Breast epithelium (tissue), 3 donors: ENCODE data around the gene TAF11.

ENCODE experiments used
- CTCF ChIP-seq, 3 donors: fragments of 450-650 bp; IDR thresholded peaks; one replicate each; pipeline ENCODE4 v1.5.1; 2016 to 2017; ENCODE audit warnings: antibody characterized with exemption in 3 of 3, mild to moderate bottlenecking in 3 of 3, moderate library complexity in 3 of 3
- POLR2A ChIP-seq: fragments of 450-650 bp; IDR thresholded peaks from one replicate; pipeline ENCODE4 v1.6.1; 2016; ENCODE audit warnings: antibody characterized with exemption, mild to moderate bottlenecking, moderate library complexity

- no peak for TF ChIP-seq POLR2A
- TF ChIP-seq CTCF (IDR thresholded peaks at IDR 0.05): no peak
Observed at GRCh38 chr6:34891296-34891695, 3.5 kb upstream of the TAF11 start.
